WTC11 (cell line): ENCODE data around the gene METTL22.

Experiments used
- CBFB ChIP-seq: sonication (generic); formaldehyde crosslinking; IDR thresholded peaks from 2 replicates; pipeline ENCODE4 v1.8.1; 2022; ENCODE audit warnings: mild to moderate bottlenecking, low read depth, missing genetic modification reagents
- NR2C2 ChIP-seq: sonication (generic); formaldehyde crosslinking; IDR thresholded peaks from 2 replicates; pipeline ENCODE4 v1.8.0; 2022; ENCODE audit warnings: mild to moderate bottlenecking, missing genetic modification reagents
- RORB ChIP-seq: fragments of 250-450 bp; sonication (Bioruptor Pico); IDR thresholded peaks from 2 replicates; pipeline ENCODE4 v1.9.0; 2021; ENCODE audit warnings: mild to moderate bottlenecking
- ZNF671 ChIP-seq: fragments of 250-450 bp; sonication (Bioruptor Pico); IDR thresholded peaks from 2 replicates; pipeline ENCODE4 v1.8.0; 2021; ENCODE audit warnings: mild to moderate bottlenecking
- TF ChIP-seq, protein P1 (sequence below): fragments of 200-600 bp; IDR thresholded peaks from 2 replicates; pipeline ENCODE4 v1.8.0; 2022; ENCODE audit warnings: antibody characterized with exemption

DNA sequence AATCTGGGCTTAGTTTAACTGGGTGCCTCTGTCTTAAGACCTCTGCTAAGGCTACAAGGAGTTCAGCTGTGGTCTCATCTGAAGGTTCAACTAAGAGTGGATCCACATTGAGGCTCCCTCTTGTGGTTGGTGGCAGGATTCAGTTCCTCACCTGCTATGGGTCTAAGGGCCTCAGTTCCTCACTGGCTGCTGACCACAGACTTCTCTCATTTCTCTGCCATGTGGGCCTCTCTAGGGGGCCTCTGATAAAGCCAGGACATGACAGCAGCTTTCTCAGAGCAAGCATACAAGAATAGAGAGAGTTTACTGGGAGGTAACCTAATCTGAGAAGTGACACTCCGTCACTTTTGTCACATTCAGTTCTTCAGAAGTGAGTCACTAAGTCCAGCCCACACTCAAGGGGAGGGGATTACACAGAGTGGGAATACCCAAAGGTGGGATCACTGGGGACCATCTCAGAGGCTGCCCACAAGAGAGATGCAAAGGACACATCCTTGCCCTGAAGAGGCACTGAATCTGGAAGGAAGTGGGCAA is 33.8 kb downstream of the METTL22 start:
- TF ChIP-seq, protein P1, sequence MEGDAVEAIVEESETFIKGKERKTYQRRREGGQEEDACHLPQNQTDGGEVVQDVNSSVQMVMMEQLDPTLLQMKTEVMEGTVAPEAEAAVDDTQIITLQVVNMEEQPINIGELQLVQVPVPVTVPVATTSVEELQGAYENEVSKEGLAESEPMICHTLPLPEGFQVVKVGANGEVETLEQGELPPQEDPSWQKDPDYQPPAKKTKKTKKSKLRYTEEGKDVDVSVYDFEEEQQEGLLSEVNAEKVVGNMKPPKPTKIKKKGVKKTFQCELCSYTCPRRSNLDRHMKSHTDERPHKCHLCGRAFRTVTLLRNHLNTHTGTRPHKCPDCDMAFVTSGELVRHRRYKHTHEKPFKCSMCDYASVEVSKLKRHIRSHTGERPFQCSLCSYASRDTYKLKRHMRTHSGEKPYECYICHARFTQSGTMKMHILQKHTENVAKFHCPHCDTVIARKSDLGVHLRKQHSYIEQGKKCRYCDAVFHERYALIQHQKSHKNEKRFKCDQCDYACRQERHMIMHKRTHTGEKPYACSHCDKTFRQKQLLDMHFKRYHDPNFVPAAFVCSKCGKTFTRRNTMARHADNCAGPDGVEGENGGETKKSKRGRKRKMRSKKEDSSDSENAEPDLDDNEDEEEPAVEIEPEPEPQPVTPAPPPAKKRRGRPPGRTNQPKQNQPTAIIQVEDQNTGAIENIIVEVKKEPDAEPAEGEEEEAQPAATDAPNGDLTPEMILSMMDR = peak; percentile 46
- TF ChIP-seq RORB (CRISPR knock-in tag) = no peak
- TF ChIP-seq CBFB (CRISPR knock-in tag) = no peak
- no peak for TF ChIP-seq ZNF671 (CRISPR knock-in tag)
- no peak for TF ChIP-seq NR2C2 (CRISPR knock-in tag)
